AG08396 (cell line): ENCODE measurements around the gene CTRL.
A peak's percentile ranks its signal among the peaks of the same experiment; 100 is the strongest.
"Not testable (repeated sequence)": the region's sequence is repeated elsewhere in the genome, so short reads cannot be mapped to it uniquely, and the experiment has no call there.

ENCODE experiments used
- DNase-seq: peaks from one replicate; pipeline ENCODE4 v3.0.0; 2012; ENCODE audit warnings: low spot score, mixed read lengths

The CTRL gene

DNA sequence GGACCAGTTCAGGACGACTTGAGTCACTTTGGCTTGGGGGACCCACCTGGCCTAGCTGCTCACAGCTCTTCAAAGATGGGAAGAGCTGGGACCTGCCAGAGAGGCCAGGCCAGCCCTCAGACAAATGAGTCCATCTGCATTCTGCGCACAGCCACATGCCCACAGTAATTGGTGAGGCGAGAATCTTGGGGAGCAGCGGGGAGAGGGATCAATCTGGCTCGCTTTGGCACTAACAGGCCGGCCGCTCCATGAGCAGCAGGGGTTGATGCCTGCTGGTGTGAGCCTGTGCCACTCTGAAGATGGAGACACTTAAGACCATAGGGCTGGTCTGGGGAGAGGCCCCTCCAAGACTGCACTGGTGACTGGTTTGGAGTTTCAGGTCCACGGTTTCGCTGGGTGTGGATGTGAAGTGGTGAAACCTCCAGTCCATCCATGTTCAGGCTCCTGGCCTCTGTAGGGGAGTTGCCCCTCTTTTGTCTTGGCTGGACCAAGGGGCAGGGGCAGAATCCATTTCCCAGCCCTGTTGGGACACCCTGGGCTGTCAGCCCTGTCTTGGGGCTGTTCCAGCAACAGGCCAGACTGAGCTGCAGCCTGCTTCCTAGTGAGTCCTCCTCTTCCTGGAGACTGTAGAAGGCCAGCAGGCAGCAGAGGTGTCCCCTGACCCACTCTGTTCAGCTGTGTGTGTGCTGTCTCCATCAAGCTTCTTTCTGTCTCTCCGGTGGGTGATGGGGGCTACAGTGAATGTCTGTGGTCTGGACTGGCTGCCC, 7.3 kb downstream of the CTRL start:
- no peak for DNase-seq

DNA sequence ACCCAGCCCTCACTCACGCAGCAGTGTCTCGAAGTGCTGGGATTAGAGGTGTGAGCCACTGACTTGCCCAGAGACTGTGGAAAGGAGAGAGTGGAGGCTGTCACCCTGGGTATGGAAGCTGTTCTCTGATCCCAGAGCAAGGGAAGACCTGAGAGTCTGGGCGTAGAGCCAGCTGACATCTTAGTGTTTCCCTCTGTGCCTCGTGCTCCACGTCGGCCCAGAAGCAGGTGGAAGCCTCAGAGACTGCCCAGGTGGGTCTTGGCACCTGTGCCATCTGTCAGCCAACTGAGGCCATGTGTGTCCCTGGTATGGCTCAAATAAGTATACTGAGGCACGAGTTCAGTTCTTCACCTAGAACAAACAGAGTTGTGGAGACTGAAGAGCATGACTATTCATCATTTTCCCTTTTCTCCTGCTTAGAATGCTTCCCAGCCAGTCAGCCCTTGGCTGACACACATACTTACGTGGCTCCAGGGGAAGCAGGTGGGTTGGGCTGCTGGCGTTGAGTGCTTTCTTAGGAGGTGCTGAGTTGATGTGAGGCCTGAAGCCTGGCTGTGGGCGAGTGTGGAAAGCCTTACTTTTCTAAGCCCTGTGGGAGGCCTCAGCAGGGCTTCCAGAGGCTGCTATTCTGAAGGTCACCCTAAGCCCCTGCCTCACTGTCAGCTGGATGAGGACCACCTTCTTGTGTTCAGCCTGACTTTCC, 8.1 kb downstream of the CTRL start:
- DNase-seq = no peak

DNA sequence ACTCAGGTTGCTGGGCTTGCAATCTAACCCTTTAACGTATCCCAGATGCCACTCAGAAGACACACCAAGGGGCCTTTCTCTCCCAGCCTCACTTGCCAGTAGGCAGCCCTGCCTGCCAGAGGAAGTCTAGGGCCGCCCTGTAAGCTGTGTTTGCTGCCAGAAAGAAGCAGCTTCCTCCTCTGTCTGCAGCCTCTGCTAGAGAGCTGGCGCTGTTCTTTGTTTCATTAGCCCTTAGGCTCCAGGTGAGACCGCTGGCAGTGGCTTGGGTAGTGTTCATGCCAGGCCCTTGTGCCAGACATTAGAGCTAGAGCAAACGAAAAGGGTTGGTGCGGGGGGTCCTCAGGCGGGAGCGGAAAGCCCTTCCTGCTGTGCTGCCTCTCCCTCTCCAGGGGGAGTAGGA, 8.9 kb downstream of the CTRL start:
- no peak for DNase-seq

DNA sequence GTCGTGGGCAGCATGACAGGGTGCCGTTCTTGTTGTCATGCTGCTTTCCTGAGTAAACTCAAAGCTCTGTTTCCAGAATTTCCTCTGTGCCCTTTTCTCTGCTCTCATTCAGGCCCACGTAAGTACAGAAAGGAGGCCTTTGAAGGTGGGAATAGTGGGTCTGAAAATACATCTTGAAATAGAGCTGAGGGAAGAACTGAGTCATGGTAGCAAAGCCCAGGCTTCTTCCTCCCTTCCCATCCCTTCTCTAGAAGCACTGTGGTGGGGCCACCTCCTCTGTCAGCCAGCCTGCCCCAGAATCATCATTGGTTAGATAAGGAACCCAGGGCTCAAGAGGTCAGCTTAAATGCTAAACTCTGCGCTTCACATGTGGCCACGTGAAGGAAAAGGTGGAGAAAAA, 9.4 kb downstream of the CTRL start:
- no peak for DNase-seq

DNA sequence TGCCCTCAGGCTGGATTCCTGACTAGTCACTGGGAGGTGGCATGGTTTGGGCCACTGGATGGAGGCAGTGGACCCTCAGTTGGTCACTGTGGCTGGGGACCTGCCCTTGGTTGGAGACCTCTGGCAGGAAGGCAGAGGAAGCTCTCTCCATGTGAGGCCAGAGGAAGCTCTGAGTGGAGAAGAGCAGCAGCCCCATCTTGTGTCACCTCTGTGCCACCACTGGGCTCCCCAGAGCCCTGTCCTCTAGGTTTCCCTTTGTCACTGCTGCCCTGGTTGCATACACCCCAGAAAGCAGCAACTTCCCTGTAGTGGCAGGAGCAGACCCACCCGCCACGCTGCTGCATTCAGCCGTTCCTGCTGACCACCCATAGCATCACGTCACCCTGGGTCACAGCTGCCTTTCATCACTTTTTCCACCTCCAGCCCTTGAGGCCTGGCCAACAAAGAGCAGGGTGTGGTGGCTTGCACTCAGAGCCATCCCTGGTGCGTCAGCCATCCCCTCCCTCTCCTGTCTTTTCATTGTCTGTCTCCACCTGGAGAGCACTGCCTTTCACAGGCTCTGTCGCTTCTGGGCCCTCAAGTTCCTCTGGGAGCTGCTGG, 11.9 kb downstream of the CTRL start:
- DNase-seq = no peak

DNA sequence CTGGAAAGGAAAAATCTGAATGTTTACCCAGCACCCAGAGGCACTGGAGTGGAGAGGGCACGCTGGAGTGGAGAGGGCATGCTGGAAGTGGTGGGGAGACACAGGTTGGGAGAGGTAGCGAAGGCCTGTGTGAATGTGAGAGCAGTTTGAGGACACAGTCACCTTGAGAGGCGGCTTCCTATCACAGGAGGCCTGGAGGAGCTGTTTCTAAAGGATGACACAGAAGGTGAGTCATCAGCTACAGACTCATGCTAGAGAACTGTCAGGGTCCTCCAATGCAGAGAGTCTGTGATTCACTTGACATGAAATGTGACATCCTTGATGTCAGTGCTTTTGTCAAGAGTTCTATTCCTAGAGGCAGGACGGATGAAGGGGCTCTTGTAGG, 13.8 kb downstream of the CTRL start:
- DNase-seq = peak; percentile 78

DNA sequence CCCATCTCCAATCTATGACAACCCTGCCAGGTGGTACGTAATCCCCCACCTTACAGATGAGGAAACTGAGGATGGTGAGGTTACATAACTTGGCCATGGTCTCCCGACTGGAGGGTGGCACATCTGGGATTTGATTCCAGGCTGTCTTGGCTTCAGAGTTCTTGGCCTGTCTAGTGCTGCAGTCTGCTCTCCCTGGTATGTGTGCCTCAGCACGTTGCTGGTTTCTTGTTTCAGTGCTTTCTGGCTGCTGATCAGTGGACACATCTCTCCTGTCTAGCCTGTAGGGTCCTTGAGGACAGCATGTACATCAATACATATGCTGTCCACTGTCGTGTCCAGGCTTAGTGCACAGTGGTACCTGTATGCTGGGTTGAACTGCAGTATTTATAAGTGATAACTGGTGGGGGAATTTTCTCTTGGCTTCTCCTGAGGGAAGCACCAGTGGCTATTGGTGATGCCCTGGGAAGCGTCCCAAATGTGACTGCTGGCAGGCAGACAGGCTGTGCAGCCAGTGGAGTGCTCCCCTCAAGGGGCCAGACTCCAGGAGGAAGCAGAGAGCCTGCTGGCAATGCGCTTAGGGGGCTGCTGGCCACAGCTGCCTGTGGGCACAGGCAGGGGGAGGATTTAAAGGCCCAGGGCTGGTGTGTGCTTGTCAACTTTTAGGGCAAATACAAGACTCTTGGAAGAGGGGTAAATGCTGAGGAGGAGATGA, 14.4 kb downstream of the CTRL start:
- DNase-seq = no peak

DNA sequence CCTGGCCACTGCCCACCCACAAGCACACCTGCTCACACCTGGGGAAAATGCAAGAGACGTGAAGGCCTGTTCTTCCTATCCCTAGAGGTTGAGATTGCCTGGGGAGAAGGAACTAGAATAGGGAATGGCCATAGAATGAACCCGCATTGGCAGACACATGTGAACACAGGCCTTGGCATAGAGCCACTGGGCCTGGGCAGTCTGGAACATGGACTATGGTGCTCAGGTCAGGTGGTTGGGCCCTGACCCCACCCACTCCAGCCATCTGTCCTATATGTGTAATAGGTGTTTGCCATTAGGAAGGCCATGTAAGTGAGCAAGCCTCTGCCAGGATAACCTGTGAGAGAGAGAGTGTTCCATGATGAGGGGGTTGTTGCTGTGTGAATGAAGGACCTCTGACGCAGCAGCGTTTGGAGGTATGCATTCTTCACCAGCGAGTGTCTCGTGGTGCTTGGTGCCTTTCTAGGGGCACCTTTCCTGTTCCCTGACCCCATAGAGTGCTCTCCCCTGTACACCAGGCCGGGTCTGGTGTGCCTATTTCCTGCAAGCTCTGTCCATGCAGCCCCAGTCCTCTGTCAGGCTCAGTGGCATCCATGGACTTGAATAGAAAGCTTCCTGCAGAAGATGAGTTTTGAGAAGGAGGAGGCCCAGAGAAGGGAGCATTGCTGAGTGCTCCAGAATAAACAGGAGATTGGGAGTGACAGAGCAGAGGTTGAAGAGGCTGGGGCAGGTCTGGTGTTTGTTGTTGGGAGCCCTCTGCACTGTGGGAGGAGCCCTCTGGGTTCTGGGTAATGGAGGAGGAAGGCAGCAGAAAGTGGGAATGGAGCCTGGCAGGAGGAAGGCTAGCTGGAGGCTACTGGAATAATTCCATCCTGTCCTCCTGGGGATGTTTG, 15.6 kb downstream of the CTRL start:
- DNase-seq = no peak

DNA sequence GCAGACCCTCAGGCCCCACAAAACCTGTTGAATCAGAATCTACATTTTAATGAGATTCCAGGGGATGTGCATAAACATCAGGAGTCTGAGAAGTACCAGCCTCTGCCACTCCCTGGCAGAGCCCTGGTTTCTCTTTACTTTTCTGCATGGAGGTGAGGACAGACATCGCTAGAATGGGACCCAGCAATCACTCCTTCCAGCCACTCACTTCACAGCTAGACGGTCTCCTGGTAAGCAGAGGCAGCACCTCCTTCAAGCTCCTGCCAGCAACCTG, 16.2 kb downstream of the CTRL start:
- not testable (repeated sequence) for DNase-seq

DNA sequence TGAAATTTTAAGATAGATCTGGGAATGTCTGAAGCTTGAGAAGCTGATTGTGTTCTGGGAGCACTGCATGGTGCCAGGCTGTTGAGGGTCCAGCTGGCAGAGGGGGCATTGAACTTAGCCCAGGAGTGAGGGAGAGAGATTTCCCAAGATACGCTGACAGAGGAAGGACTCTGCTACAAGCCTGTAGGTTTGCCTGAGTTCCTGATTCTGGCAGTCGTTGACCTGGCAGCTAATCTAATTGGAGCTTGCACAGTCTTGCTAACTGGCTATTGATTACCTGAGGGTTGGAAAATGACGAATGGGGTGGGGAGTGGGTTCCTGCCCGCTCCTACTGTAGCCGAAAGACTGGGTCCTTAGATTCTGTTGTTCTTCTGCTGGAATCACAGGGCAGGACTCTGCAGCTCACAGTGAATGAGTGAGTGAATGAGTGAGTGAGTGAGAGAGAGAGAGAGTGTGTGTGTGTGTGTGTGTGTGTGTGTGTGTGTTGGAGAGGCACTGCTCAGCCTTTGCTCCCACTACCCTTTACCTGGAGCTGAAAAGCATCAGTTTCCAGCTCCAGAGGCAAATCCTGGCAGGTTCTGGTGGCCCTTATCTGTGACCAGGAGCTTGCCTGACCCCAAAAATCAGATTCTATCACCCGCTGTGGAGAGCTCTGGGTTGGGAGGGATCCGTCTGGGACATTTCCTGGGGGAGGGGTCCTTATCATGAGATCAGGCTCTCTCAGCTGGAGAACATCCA, 16.7 kb downstream of the CTRL start:
- DNase-seq = no peak

DNA sequence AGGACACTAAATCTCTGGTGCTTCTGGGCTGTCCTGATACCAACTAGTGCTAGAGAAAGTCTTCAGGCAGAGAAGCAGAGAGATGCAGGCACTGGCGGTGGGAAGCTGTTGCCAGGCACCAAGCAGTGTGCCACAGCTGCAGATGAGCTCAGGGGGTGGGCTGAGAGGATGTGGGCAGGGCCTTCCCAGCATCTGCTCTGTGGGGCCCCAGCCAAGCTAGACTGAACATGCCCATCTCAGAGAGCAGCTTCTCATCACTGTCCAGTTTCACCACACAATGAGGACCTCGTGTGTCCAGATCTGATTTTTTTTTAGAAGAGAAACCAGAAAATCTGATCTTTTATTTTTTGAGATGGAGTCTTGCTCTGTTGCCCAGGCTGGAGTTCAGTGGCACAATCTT, 21.5 kb downstream of the CTRL start:
- no peak for DNase-seq

DNA sequence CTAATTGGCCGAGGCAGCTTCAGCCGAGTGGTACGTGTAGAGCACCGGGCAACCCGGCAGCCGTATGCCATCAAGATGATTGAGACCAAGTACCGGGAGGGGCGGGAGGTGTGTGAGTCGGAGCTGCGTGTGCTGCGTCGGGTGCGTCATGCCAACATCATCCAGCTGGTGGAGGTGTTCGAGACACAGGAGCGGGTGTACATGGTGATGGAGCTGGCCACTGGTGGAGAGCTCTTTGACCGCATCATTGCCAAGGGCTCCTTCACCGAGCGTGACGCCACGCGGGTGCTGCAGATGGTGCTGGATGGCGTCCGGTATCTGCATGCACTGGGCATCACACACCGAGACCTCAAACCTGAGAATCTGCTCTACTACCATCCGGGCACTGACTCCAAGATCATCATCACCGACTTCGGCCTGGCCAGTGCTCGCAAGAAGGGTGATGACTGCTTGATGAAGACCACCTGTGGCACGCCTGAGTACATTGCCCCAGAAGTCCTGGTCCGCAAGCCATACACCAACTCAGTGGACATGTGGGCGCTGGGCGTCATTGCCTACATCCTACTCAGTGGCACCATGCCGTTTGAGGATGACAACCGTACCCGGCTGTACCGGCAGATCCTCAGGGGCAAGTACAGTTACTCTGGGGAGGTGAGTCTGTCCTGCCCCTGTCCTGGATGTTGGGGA, 22.5 kb downstream of the CTRL start:
- no peak for DNase-seq

DNA sequence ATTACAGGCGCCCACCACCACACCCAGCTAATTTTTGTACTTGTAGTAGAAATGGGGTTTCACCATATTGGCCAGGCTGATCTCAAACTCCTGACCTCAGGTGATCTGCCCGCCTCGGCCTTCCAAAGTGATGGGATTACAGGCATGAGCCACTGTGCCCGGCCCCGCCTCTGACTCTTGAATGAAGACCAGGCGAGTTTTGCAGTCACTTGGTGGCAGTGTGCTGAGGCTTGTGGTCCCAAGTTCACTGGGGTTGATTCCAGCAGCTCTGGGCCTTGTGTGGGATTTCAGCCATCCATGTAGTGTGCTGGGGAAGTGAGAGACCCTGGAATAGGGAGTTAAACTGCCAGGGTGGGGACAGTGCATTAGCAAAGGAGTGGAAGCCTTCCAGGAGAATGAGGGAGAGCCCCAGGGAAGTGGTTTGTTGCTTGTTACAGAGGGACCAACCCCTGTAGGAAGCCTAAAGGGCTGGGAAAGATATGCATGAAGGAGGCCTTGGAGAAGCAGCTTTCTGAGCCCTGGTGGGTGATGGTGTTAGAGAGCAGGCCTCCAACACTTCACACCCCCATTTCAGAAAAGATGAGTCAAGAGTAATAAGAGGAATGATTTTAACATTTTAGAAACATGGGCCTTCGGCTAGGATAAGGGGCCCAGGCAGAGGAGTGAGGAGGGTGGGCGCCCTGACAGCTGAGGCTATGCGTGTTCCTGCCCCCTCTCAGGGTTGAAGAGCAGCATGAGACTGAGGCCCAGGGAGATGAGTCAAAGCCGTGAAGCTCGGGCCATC, 24.1 kb downstream of the CTRL start:
- DNase-seq = no peak

DNA sequence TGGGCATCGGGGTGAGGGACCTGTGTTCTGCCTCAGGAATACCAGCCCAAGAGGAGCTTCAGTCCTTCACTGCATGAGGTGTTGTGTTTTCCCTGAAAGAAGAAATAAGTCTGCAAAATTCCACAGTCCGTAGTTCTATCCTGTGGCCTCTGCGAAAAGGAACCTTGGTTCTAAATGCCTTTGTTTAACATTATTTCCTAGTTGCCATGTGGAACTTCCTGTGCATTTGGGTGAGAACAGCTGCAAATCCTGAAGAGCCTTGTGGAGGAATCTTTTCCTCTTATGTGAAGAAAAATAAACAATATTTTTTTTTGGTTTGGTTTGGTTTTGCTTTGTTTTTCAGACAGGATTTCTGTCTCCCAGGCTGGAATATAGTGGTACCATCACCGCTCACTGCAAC, 28.8 kb downstream of the CTRL start:
- no peak for DNase-seq

DNA sequence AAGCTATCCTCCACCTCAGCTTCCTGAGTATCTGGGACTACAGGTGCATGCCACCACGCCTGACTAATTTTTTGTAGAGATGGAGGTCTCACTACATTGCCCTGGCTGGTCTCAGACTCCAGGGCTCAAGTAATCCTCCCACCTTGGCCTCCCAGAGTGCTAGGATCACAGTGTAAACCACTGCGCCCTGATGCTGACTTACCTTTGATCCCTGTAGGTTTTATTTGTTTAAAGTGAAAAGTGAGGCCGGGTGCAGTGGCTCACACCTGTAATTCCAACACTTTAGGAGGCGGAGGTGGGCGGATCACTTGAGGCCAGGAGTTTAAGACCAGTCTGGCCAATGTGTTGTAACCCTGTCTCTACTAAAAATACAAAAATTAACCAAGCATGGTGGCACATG, 29.9 kb downstream of the CTRL start:
- DNase-seq = no peak

DNA sequence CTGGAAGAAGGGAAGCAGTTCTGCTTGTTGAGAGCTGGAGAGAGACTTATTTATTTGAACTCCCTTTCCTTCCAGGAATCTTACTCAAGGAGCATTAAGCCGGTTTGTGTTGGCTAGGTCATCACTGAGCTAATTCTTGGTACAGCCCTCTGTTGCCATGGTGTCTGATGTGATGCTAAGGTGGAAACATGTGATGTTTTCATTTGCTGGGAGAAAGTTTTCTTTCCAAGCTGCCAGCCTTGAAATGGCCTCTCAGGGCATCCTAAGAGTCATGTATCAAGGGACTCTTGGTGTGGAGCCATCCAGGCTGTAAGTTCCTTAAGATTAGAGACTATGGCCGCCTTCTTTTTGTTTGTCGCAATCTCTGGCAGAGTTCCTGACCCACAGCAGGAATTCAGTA, 34.4 kb downstream of the CTRL start:
- DNase-seq = peak; percentile 60

DNA sequence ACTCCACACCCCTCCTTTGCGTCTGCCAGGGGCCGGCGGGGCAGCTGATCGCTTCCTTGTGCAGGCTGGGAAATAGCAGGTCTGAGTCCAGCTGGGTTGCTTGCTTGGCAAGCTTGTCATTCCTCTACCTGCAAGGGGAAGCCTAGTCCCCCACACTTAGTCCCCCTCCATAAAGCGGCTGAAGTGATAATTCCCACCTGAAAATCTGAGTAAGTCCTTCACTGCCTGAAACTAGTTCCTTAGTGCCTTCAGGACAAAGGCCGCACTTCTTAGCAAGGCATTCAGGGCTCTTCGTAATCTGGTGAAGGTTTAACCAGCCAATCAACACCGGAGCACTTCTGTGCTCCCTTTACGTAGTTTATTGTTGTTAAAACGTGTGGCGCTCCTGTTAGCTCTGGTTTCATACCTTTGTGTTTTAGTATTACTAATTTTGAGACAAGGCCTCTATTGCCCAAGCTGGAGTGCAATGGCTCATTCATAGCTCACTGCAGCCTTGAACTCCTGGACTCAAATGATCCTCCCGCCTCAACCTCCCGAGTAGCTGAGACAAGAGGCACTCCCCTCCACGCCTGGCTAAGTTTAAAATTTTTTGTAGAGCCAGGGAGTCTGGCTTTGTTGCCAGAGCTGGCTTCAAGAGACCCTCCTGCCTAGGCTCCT, 37.8 kb downstream of the CTRL start:
- DNase-seq = peak; percentile 38

DNA sequence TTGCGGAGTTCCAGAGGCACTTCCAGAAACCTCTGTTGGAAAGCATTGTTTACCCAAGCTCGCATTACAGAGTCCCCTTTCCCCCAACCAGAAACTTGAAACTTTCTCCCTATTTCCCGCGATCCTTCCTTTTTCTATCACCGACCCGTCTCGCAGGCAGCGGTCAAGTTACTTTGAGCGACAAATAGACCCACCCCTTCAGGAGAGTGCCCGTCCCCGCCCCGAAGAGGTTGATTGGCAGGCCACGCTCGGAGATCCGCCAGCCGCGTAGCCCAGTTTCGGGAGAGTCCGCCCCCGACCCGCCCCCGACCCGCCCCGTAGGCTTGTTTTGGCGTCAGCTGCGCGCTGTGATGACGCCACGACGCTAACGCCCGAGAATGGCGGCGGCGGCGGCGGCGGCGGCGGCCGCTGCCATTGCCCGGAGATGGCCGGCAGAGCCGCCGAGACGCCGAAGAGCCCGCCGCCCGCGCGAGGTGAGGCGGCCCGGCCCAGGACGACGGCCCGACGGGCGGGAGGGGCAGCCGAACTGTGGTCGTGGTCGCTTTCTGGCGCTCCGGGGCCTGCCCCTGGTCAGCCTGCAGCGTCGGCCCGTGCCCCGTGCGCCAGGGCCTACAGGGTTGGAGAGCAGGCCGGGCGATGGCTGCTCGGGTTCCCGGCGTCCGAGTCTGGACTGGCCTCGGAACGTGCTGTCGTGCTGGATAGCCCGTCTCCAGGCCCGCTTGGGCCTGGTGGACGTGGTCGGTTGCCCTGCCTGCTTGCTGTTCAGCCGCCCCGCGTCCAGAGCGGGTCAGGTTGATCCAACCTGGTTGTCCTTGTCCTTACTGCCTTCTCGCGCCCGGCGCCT, 38.5 kb downstream of the CTRL start, which contains the start of gene PSKH1:
Gene PSKH1 (plus strand): TSS at position 356 of the 844 bp plus-strand sequence. CDS start 15,496 bp downstream, outside the sequence.
- DNase-seq = peak; percentile 99
